Fibroblast of upper back skin (primary cell): Measurements from ENCODE around the gene ICA1L.

Experiments used
- DNase-seq: peaks from one replicate; pipeline ENCODE4 v3.0.0-alpha.2; 2013

Gene ICA1L

DNA sequence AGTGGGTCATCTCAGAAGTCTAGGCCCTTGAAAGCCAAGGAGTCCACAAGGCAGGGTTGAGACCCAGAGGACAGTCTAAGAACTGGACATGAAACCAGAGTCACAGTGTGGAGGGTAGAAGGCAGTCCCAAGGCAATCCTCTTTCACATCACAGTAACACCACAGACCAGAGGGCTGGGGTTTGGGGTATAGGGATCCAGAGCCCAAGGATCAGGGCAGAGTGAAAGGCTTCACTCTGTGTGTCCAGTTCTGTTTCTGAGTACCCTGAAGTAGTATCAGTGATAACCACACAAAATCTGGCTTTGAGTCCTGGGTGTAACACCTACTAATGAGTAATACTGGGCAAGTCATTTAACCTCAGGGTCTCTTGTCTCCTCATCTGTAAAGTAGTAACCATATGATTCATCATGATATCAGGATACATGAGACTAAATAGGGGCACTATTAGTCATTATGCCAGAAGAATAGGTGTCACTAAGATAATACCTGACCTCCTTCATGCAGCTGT, 91.0 kb downstream of the ICA1L start:
- peak; percentile 31 for DNase-seq

- no peak for DNase-seq
These were observed 93.3 kb downstream of the ICA1L start for GRCh38 chr2:202778217-202778616.

GRCh38 chr2:202774104-202774503, 97.5 kb downstream of the ICA1L start:
- no peak for DNase-seq

DNA sequence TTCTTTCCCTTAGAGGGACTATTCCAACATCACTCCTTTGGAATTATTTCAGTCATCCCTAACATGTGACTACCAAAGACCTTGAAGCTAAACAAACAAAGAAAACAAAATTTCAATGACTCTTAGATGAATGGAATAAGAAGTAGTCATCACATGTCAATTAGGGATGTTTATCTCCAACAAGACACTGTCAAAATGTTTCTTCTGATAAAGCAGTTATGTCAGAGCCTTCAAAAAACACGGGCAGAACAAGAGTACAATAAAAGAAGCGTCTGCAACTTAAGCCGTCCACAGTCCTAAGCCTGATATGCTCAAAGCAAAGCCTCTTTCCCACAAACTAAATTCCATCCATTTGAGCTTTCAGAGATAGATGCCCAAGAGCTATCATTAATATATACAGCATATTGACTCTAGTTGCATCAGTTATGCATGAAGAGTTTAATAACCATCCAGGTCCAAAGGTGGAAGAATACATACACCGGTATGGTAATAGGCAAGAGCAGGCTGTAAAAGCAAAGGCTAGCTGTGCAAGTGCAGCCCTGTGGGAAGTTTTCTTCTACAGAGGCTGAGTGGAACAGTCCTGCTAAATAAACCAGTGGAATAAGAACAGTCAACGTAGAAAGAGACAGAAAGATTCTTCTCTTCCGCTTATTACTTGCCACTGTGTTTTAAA, 98.1 kb downstream of the ICA1L start:
- no peak for DNase-seq

- peak; percentile 40 for DNase-seq
These were observed 99.7 kb downstream of the ICA1L start for GRCh38 chr2:202771741-202772460.

DNA sequence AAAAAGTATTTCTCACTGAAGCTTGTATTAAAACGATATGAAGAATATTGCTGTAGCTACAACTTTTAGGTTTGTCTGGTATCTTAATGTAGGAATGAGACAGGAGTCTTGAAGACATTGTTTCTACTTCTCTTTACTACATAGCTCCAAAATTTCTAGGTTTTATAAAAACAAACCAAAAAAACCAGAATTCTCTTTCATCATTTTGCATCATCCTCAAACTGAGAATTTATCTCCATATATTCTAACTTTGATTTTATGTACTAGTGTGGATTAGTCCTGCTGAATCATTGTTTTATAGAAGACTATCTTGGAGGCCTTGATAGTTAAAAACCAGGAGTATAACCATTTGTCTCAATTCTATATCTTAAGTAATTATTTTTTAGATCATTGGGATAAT, 100.2 kb downstream of the ICA1L start:
- DNase-seq, result peak; percentile 22

GRCh38 chr2:202769201-202769600, 102.4 kb downstream of the ICA1L start:
- DNase-seq, result no peak

GRCh38 chr2:202768273-202768672, 103.3 kb downstream of the ICA1L start:
- no peak for DNase-seq

DNA sequence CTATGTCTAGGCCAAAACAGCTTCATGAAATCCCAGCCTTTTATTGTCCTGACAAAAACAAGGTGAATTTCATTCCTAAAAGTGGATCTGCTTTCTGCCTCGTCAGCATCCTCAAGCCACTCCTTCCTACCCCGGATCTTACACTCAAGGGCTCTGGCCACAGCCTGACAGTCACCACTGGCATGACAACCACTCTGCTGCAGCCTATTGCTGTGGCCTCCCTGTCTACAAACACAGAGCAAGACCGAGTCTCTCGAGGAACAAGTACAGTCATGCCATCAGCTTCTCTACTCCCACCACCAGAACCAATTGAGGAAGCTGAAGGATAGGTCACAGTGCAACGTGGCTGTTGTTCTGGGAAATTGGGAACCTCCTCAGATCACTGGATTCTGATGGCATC, 106.1 kb downstream of the ICA1L start:
- no peak for DNase-seq

DNA sequence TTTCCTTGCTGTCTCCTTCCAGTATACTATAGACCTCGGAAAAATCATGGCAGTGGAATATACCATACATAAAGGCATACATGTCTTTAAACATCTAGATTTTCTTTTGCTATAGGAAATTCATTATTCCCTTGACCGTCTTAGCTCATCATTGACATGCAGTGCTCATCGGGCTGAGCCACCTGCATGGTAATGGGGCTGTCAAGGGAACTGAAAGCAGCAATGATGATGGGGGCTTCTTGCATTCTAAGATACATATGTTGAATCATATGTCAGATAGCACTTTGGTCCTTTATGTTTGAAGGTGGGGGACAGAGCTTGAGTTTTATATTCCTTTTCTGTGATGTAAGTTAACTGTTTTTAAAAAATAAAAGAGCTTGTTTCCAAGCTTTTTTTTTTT, 106.6 kb downstream of the ICA1L start:
- DNase-seq, result no peak

DNA sequence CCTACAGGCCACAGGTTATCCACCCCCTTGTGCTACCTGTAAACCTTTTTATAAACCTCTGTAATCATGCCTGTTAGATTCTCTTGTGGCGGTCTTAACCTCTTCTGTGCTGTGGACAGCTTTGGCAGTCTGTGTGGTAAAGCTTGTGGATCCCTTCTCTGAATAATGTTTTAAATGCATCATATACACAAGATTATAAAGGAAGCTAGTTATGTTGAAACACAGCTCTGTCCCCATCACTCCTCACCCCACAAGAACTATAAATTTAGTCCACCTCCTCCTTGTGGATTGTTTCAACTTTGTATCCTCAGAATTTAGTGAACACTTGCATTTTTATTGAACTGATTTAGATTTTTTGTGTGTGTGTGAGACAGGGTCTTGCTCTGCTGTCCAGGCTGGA, 107.7 kb downstream of the ICA1L start:
- DNase-seq, result no peak

DNA sequence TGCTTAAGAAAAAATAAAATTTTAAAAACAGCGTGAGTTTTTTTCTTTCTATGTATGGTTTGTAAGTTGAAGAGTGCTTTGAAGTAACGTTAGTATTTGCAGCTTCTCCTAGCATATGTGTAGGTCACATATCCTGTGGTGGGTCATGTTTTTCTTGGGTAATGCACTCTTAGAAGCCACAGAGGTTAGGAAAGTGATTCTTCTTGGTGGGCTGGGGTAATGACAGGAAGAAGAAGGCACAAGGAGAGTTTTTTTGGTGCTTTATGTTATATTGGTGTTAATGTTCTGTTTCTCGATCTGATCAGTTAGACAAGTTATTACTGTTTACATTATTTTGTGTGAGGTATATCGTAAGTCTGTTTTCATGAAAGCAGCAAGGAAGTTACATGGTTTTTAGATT, 109.0 kb downstream of the ICA1L start:
- no peak for DNase-seq

DNA sequence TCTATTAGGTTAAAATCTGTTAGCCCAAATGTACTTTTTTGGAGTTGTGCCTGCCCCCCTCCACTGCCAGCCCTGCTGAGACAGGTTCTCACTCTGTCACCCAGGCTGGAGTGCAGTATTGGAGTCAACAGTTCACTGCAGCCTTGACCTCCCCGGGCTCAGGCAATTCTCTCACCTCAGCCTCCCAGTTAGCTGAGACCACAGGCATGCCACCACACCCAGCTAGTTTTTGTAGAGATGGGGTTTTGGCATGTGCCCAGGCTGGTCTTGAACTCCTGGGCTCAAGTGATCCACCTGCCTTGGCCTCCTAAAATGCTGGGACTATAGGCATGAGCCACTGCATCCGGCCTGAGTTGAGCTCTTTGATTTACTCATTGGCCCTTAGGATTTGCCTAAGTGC, 110.7 kb downstream of the ICA1L start:
- DNase-seq, result no peak

DNA sequence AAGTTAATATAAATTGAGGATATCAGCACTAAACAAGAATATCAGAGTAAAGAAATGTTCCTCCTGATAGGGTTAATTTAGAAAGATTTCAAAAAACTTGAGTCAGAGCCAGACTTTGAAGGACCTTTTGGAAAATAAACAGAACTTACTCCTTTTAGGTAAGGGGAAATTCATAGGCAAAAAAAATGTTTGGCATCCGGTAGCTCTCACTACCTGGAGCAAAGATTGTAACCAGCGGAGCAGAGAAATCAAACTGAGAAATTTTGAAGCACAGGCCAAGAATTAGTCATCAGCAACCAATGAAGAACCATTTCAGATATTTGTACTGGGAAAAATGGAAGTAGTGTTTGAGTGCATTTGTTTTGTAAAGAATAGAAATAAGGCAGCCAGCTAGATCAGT, 113.0 kb downstream of the ICA1L start:
- no peak for DNase-seq

DNA sequence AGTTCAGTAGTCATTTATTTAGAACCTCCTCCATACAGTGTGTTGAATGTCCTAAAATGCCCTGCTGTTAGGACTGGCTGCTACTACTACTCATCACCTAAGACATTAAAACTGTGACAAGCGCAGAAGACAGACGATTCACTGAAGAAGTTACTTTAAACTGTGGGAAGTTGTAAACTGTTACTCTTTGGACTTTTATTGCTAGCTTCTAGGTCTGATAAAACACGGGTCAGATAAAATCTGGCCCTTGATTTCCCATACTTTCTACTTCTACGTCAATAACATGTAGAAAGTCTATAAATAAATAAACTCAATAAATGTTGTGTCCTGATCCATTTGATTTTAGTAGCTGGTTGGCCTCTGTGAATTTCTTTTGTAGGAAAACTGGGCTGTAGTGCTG, 113.4 kb downstream of the ICA1L start:
- no peak for DNase-seq

DNA sequence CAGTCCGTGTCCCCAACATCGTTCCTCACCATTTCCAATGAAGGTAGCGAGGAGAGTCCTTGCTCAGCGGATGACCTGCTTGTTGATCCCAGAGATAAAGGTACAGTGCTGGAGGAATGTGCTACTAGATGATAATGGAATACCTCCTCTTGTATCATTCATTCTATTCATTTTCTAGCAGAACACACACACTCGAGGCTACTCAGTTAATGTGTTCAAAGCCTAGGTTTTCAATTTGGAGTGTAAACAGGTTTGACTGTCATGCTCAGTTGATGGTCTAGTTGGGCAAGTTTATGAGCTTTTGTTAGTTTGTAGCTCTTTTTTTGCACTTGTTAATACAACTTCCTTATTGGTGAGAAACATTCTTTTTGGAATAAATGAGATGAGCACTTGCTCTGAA, 114.2 kb downstream of the ICA1L start:
- no peak for DNase-seq

DNA sequence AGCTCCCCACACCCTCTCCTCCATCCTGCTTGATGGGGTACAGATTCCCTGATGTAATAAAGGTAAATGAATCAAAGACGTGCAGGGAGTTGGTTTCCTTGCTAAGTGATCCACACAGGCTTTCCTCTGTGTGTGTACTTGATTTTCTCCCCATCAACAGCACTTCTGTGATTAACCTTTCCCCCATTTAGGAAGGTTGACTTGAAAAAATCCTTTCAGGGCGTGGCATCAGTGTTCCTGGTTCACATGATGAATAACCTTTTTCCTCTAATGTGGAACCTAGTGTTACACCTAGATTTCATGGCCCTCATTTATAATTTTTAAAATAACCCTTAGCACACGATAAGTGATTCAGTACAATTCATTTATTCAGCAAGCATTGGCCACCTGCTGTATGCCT, 115.0 kb downstream of the ICA1L start:
- no peak for DNase-seq

DNA sequence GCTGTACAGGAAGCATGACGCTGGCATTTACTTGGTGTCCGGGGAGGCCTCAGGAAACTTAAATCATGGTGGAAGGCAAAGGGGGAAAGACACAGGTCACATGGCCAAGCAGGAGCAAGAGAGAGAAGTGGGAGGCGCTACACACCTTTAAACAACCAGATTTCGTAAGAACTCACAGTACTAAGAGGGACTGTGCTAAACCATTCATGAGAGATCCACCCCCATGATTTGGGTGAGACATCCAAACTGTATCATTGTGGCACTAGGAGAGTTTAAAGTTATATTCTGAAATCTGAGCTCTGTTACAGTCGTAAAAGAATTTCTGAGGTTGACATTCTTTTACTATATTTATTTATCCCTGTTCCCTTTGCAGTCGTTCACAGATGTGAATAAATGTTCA, 116.6 kb downstream of the ICA1L start:
- no peak for DNase-seq

DNA sequence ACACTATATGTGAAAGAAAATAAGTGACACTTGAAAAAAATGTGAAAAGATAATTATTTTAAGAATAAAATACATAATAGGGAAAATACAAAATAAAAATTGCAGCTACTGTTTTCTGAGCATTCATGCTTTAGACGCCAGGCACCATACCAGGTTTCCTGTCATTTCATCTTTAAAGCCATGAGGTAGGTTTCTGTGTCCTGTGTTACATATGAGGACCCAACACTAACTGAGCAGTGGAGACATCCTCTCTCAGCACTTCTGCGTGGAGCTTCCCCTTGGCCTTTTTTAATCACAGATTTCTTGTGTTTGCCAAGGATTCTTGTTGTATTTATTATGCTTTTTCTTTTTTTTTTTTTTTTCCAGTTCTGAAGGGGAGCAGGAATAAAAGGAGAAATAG, 119.5 kb downstream of the ICA1L start:
- DNase-seq, result no peak

GRCh38 chr2:202750763-202751427, 120.7 kb downstream of the ICA1L start:
- DNase-seq, result peak; percentile 18

GRCh38 chr2:202749477-202749876, 122.1 kb downstream of the ICA1L start:
- no peak for DNase-seq

GRCh38 chr2:202743613-202744012, 128.0 kb downstream of the ICA1L start:
- DNase-seq, result no peak

DNA sequence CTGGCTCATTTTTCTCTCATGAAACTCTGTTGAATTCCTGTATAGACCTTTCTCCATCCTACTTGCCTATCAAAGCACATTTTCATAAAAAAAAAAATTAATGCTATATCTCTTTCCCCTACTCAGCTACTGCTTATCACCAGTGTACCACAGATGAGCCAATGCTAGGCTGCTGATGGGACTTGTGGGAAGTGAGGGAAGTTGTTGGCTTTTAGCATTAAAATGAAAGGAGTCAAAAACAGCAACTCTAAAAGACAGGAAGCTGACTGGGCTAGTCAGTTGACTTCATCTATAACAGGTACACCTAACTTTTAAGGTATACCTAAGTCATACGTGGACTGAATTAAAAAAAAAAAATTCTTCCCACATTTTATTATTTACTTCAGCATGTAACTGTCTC, 134.7 kb downstream of the ICA1L start:
- no peak for DNase-seq

- no peak for DNase-seq
These were observed 145.5 kb downstream of the ICA1L start for GRCh38 chr2:202726070-202726469.
